Stimulated activated CD4-positive, alpha-beta T cell treated with anti-CD3 and anti-CD28 coated beads, TNF-alpha, amount 100 ng/mL, for 48 hours (primary cell): ENCODE results near the gene TTC28.

Experiments
- DNase-seq, 3 donors: peaks; one replicate each; pipeline ENCODE4 v3.0.0-alpha.2; 2020; ENCODE audit warnings: low read depth in 3 of 3

TTC28 gene

DNA sequence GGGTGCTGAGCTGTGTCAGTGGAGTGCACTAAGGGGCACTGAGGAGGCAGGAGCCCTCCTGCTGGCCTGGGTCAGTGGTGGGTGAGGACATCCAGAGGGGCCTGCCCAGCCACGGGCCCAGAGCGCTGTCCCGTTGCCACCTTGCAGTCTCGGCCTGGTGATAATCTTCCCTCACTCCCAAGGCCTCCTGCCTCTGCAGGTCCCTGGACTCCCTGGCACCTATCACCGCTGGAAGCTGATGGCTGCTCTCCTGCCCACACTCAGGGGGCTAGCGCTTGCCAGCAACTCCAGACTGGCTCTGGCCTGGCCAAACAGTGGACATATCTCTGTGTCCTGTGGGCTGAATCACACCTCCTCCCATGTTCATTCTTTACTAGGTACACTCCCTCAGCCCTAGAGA, 674.1 kb downstream of the TTC28 start:
- DNase-seq = no peak

DNA sequence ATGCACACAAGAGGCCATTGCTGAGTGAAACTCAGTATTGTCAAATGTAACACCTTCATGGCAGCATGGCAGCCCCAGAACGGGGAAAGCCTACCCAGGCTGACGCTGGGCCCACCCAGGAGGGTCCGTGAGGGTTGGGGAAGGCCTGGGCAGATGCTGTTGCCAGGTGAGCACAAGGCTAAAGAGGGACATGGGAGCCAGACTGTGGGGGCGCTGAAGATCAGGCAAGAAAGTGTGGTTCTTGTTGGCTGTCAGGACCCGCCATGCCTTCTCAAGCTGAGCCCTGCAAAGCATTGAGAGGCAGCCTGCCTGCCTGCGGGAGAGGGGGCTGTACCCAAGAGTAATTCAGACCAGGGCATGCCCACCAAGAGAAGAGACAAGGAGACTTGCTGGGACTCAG, 675.6 kb downstream of the TTC28 start:
- no peak for DNase-seq

DNA sequence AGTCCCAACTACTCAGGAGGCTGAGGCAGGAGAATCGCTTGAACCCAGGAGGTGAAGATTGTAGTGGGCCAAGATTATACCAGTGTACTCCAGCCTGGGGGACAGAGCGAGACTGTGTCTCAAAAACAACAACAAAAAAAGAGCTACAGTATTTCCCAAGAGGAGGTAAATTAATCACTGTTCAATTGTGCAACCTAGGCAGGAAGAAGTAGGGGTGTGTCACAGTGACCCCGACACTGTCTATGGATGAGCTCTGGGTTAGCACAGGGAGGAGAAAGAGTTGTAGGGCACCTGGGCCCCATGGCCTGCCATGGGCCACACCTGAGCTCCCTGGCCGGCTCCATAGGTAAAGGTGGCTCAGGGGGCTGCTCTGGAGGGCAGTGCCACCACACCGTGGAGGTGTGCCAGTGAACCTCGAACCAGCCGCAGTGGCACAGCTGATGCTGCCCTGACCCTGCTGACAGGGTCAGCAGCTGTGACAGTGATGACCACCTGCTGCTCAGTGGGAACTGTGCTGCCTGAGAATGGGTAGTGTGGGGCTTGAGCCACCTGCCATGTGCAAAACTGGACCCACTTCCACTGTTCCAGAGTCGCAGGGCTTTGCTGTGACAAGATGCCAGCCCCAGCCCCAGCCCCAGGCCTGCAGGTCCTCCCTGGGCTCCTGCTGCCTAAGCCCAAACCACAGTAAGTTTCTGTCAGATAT, 676.6 kb downstream of the TTC28 start:
- no peak for DNase-seq

DNA sequence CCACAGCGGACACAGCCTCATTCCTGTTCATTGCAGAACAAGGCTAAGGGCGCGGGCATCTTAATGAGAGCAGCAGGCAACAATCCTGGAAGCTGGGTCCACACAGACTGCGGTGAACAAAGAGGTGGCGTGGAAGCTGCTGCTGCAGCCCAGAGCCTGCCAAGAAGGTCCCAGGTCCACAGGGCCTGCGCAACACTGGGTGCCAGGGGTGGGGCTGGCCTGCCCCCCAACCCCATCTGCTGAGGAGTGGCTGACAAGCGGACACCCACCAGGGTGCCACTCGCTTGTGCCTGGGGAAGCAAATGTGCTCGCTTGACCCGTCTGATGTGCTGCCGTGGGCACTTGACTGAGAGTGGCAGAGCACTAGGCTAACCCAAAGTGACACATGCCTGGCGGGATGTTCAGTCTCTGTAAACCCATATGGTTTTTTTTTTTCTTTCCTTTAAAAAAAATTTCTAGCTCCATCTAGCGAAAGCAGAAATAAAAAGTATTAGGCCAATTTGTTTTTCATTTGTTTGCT, 677.4 kb downstream of the TTC28 start:
- DNase-seq = no peak

DNA sequence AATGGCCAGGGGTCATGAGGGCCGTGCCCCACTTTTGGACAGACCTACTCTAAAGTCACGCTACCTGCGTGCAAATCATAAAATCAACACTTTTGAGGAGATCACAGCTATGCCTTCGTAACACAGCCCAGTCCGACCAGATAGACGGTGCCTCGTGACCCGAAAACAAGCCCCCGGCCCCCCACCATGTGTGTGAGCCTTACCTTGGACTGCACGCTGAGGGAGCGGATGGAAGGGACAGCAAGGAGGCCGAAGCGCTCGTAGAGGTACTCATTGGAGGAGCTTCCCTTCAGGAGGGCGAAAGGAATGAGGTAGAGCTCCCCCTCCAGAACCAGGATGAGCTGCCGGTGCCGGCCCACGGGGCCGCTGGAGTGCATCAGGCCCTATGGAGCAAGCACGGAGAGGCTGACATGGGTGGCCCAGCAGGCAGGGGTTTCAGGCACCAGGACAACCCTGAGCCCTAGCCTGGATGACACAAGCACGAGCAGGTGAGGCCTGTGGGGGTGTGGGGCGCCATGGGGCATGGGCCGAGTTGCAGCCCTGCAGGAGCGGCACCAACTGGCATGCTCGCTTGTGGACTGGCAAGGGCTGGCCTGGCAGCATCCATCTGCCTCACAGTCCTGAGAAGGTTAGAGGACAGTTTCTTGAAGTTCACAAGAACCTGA, 678.3 kb downstream of the TTC28 start:
- DNase-seq = no peak

DNA sequence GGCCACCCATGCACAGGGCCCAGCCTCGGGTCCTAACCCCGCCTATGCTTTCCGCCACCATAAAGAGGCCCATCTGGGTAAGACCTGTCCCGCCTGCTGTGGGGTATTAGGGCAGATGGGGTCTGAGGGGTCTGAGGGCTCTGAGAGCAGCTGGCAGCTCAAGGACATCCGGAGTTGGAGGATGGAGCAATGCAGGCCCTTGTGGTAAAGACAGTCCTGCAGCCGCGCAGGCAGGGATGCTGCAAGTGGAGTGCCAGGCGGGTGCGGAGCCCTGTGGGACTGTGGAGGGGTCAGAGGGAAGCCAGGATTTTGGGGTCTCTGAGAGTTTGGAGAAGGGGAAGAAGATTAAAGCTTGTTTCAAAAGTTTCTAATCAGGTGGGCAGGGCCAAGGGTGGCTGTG, 679.3 kb downstream of the TTC28 start:
- no peak for DNase-seq

DNA sequence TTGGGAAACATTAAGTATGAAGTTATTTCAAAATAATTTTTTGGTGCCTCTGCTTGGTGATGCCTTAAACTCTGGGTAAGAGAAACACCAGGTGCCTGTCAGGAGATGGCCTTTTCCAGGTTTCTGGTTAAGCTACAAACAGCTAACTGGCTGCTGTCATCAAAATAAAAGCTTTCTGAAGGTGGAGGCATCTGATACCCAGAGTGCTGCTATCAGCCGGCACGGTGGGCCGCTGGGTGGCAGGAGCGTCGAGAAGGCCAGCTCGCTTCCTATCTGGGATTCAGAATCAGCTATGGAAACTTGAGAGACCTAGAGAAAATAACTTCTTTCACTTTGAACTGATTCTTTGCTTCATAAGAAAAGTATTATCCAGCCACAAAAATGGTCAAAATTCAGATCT, 679.8 kb downstream of the TTC28 start:
- DNase-seq = no peak

DNA sequence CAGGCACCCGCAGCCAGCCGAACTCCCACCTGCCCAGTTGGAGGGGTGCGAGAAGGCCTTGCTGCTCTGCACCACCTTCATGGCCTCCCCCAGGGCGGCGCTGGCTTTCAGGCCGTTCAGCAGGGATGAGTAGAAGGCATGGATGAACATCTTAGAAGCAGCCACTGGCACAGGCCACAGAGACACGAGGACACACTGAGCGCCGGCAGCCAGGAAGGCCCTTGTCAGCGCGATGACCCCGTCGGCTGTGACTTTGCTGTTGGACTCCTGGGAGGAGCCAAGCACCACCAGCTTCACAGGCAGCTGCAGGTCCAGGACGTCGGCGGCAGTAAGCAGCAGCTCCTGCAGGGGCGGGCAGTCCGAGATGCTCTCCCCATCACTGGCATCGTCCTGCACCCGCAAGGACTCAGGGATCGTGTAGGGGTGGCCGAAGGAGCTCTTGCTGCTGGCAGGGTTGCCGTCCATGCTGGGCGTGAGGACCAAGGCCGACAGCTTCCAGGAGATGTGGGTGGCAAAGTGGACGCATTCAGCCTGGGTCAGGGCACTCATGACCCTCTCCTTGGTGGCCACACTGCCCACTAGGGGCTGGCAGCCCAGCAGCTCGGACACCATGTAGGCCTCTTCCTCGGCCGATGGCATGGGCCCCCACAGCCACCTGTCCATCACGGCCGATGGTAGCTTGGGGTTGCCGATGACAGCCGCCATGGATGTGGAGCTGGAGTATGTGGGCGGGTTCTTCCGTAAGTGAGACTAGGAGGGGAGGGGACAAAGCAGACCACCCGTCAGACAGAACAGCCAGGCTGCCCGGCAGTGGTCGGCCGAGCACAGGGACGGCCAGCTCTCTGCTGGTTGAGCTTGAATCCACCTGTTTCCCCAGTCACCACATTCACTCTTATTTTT, 680.9 kb downstream of the TTC28 start:
- no peak for DNase-seq

DNA sequence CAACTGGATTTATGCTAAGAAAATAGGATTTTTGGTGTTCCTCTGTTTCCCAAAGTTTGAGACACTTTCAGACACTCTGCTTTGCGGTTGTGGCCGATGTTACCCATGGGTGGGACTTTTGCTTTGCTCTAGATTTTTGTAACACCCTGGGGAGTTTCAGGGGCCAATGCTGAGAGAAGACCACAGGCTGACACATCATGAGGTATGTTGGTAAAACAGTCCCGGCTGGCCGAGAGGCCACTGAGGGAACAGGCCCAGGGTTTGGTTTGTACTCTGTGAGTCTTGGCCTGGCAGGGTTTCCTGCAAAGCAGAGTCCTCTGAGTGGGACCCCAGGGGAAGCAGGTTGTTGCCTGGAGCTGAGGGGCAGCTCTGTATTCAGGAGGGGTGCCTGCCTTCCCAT, 682.1 kb downstream of the TTC28 start:
- DNase-seq = no peak

DNA sequence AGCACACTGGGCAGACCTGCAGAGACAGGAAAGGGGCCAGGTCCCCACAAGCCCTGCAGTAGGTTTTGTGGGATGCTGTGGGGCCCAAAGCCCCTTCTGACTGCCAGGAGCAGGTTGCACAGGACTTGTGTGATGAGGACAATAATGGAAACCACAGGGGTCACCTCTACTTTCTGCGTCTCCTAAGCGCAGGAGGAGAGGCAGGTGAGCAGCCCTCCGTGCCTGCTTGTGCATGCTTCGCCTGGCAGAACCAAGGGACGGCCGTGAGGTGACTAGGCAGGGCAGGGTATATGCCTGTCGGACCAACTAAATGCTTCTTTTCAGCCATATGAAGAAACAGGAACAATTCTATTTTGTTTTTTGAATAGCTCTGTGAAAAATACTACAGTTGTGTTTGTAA, 682.7 kb downstream of the TTC28 start:
- DNase-seq = no peak

DNA sequence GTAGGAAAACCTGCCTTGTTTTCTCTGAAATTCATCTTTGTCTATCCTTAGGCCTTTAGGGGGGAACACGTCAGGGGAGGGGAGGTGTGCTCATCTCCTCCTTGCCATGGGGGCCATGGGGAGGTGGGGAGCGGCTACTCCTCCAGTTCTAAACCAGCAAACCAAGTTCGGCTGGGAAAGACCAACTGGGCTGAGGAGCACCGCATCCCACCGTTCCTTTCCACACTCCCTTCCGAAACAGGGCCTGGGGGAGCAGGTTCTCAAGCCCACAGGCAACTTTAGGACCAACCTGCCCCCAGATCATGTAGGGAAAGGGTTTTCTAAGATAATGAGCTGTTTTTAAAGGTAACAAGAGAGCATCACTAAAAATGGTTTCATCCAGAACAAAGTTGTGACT, 683.1 kb downstream of the TTC28 start:
- no peak for DNase-seq

DNA sequence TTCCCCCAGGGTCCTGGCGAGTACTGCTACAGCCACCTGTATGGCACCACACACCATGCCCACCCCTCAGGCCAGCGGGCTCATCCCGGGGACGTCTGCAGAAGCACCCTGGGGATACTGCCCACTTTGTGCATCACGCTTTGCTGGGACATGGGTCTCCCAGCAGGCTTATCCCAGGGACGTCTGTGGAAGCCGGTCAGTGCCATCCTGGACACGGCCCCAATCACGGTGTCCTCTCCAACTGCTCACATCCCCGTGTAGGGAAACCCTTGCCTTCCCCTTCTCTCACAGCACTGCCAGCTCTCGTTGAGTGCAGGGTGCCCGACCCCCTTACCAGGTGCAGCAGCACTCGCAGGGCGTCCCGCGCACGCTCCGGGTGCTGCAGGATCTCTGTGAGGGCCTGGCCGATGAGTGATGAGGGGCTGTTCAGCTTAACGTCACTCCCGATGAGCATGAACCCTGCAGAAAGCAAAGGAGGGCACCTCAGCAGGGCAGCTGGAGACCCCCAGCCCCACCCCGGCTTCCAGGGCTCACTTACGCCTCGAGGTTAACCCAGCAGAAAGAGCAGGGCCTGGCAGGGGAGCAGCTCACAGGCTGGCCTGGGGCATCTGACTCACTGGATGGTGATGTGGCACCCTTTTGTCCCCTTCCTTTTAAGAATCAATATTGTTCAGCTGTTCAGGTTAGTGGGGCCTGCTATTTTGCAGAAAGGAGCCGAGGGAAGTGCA, 683.7 kb downstream of the TTC28 start:
- DNase-seq = no peak

DNA sequence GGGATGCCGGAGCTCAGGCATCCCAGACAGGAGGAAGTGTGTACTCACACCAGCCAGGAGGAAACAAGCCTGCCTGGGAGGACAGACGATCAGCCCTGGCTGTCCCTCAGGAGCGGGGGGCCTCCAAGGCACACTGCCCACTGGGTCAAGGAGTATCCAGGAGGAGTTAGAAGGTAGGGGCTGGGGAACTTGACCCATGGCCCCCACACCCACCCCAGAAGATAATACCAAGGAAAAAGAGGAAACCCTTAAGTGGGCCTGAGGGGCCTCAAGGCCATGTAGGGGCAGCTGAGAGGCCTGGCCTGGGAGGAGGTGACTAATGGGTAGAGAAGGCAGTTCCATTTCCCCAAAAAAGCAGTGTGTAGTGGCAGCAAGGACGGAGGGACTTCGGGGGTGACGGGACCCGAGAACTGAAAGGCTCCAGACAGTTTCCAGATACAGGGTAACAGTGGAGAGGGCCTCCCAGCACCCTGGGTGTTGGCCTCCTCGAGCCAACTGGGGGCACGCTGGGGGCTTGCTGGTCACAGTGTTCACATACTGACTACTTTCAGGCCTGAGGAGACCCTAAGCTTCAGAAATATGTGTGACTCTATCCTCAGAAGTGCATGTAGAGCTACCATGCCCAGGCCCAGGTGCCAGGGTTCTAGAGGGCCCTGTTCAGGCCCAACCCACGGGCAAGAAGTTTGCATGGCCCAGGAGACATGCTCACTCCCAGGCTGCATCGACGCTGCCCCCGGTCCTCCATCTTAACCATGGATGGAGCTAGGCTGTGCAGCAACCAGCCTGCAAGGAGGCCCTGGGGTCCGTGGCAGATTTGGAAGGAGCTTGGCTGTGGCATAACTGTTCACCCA, 684.9 kb downstream of the TTC28 start:
- no peak for DNase-seq

DNA sequence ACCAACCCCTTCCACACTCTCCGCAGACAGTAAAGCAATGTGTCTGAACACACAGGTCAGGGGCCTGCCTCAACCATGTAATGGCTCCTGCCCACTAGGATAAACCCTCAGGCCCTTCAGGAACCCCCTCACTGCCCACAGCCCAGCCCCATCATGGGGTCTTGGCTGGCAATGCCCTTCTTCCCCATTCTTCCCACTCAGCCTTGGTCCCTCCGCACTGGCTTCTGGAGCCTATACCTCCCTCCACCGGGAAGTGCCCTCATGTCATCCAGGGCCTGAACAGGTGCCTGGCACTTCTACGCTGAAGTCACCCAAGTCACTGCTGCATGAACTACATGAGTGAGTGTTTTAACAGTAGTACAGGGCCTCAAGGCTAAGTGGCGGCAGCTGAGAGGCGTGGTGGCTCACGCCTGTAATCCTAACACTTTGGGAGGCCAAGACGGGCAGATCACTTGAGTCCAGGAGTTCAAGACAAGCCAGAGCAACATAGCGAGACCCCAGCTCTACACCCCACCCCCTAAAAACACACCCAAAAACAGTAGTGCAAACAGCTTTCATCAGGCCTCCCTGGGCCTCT, 685.8 kb downstream of the TTC28 start:
- DNase-seq = no peak

DNA sequence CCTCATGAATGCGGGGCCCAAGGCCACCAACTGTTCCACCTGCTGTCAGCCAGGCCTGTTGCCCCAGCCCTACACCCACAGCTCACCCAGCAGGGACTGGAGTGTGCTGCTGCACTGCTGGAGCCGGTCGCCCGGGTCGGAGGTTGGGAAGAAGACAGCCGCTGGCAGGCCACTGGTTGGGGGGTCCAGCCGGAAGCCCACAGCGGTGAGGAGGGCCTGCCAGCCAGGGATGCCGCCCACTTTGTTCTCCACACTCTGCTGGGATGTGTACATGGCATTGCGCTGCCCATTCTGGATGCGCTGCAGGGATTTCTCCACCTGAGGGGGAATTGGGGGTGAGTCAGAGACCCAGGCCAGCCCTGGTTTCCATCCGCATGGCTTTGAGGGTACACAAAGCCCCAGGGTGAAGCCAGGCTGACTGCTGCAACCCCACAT, 686.4 kb downstream of the TTC28 start:
- no peak for DNase-seq

DNA sequence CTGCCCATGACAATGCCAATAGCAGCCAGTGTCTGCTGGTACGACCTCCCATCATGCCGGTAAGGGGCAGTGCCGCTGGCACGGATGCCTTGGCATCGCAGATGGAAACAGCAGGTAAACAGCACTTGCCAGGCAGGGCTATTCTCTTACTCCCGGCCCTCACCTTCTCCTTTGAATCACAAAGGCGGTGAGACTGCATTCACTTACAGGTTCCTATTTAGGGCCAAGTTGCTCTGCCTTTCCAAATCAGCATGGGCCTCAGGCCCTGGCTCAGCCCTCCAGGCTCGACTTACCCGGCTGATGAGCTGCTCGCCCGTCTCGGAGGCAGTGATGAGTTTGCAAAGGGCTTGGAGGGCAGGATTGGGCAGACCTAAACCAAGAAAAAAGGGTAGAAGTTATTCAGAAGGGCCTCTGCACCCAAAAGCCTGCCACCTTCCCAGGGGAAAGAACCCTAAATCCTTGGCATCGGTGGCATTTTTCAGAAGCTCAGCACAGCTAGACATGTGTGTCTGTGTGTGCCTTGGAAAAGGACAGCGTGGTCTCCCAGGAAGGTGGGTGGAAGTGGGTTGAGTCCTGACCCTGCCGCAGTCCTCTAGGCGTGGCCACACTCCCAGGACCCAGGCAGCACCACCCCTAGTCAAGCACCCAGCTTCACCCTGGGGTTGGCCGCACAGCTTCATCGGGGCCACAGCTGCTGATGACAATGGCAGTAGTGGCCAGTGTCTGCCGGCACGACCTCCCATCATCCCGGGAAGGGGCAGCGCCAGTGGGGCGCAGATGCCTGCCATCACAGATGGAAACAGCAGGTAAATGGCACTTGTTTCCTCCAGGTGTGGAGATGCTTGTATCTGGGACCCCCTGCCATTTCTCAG, 687.1 kb downstream of the TTC28 start:
- DNase-seq = no peak

DNA sequence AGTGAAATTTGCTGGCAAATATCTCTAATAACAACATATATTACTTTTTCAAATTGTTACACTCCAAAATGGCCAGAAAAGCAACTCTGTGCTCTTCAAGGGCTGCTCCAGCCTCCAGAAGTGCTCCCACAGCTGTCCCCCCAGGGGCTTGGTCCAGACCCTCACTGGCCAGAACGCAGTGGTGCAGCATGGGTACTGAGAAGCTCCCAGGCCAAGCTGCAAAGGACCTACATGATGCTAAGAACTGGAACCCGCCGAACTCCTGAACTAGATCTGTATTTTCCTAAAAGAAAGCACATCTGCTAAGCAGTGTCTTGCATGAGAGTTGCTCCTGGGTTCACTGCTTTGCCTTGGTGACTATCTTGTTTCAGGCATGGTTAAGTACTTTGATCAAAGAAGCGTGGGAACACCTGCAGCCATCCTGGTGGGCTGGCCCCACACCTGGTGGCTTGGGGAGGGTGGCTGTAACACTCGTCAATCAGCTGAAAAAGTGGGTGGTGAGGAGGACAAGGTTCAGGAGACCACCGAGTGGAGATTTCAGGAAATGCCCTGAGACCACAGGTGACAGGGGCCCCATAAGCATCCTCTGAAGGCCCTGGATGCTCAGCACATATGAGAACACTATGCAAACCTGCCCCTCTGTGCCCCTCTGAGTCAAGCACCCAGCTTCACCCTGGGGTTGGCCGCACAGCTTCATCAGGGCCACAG, 687.9 kb downstream of the TTC28 start:
- DNase-seq = no peak

DNA sequence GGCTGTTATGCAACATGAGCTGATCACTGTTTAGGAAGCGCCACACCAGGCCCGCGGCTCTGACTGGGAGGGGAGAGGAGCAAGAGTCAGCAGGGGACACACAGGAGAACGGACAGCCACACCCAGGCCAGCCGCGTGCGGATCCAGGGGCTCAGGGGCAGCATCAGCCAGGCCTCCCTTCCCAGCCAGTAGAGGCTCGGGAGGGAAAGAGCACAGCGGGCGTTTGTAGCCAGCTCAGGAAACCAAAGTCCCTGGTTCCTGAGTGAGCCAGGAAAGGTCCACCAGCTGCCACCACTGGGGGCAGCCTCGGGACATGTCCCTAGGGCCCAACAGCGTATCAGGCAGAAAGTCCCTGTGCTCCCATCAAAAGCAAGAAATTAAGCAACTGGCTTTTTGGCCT, 688.8 kb downstream of the TTC28 start:
- no peak for DNase-seq

DNA sequence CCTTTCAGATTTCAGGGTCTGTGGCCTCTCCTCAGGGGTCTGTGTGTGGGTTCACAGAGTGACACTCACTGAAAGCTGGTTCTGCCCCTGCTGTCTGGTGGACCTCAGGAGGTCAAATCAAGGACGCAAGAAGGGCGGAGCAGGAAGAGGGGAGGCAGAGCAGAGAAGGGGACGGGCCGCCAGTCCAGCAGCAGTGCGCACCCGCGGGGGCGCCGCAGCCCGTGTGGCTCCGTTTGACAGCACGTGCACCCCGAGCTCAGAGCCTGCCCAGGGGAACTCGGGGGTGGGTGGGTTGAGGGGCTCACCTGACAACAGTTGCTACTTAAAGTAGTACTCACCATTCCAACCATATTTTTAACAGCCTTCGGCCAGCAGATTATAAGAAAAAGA, 689.2 kb downstream of the TTC28 start:
- no peak for DNase-seq
